H1 (cell line): ENCODE data around the gene DENND5B. TPM values are rescaled to one million over a fixed set of nuclear protein-coding genes. Genes with fewer than 3 reads are reported as not detected.

Source experiments
- CTCF ChIA-PET: fragments of 300-600 bp; sonication (Branson Sonifier 250); formaldehyde crosslinking; loops from one replicate; lab custom pipeline; 2021; ENCODE audit not compliant: partially characterized antibody; lab: Charles Lee
- POLR2A ChIA-PET: fragments of 300-600 bp; sonication (Branson Sonifier 250); formaldehyde crosslinking; loops from one replicate; lab custom pipeline; 2021; ENCODE audit warnings: inconsistent platforms; ENCODE audit not compliant: partially characterized antibody; lab: Charles Lee
- DNase-seq, 2 experiments: peaks; one replicate each; pipeline versions ENCODE4 v3.0.0 to v3.0.0-alpha.2; 2010 to 2022; ENCODE audit warnings: low spot score in 2 of 2, low read depth in 1 of 2, mixed read lengths in 1 of 2
- FAIRE-seq: peaks from 2 replicates; lab custom pipeline; 2011; peaks lifted over from hg19 to GRCh38; lab: Jason Lieb, UNC
- H2AFZ ChIP-seq: 2 replicates; pipeline ENCODE4 v1.8.1; 2012; ENCODE audit warnings: low read length, inconsistent platforms
- H2AK5ac ChIP-seq: 2 replicates; pipeline ENCODE4 v1.6.1; 2013; ENCODE audit warnings: low read depth, low read length
- H2BK120ac ChIP-seq: replicated peaks from 2 replicates; pipeline ENCODE3; 2013; ENCODE audit warnings: low read depth, low read length, inconsistent platforms
- H2BK12ac ChIP-seq: 2 replicates; pipeline ENCODE4 v1.6.1; 2013; ENCODE audit warnings: low read depth, low read length
- H2BK15ac ChIP-seq: 2 replicates; pipeline ENCODE4 v1.6.1; 2013; ENCODE audit warnings: low read length
- H2BK20ac ChIP-seq: 2 replicates; pipeline ENCODE4 v1.6.1; 2013; ENCODE audit warnings: low read length
- H2BK5ac ChIP-seq: 2 replicates; pipeline ENCODE4 v1.6.1; 2013; ENCODE audit warnings: low read depth, low read length
- H3K14ac ChIP-seq: 2 replicates; pipeline ENCODE4 v1.6.1; 2013; ENCODE audit warnings: inconsistent platforms; ENCODE audit not compliant: insufficient read length
- H3K18ac ChIP-seq: 2 replicates; pipeline ENCODE4 v1.6.1; 2013; ENCODE audit warnings: low read length; ENCODE audit errors: extremely low read depth
- H3K23ac ChIP-seq: 2 replicates; pipeline ENCODE4 v1.6.1; 2013; ENCODE audit warnings: inconsistent platforms; ENCODE audit not compliant: insufficient read length
- H3K23me2 ChIP-seq: 2 replicates; pipeline ENCODE4 v1.6.1; 2013; ENCODE audit warnings: low read depth, low read length
- H3K27ac ChIP-seq: 2 replicates; pipeline ENCODE4 v1.6.1; 2011; ENCODE audit warnings: low read depth, low read length, inconsistent platforms
- H3K27me3 ChIP-seq, 4 experiments: replicated peaks in 1 of 4; 1 replicate in 1 of 4; 2 replicates in 3 of 4; pipeline versions ENCODE4 v1.6.1 to v1.8.1; 2011 to 2013; ENCODE audit warnings: low read length in 3 of 4, mild to moderate bottlenecking in 3 of 4, inconsistent platforms in 2 of 4, mixed read lengths in 2 of 4, moderate library complexity in 1 of 4; ENCODE audit not compliant: control insufficient read depth in 3 of 4, insufficient read depth in 3 of 4; ENCODE audit errors: extremely low read depth in 1 of 4
- H3K36me3 ChIP-seq, 4 experiments: 2 replicates each; pipeline versions ENCODE4 v1.6.1 to v1.8.1; 2011 to 2013; ENCODE audit warnings: mild to moderate bottlenecking in 4 of 4, low read length in 3 of 4, moderate library complexity in 2 of 4, control low read depth in 1 of 4, inconsistent platforms in 1 of 4; ENCODE audit not compliant: insufficient read depth in 4 of 4, control insufficient read depth in 2 of 4
- H3K4ac ChIP-seq: replicated peaks from 2 replicates; pipeline ENCODE3; 2013; ENCODE audit warnings: low read length, low read depth, mixed read lengths, inconsistent platforms; ENCODE audit not compliant: insufficient read length
- H3K4me1 ChIP-seq, 4 experiments: replicated peaks in 1 of 4; 1 replicate in 1 of 4; 2 replicates in 3 of 4; pipeline versions ENCODE4 v1.6.1 to v1.8.1; 2011 to 2013; ENCODE audit warnings: low read length in 3 of 4, inconsistent platforms in 2 of 4, mixed read lengths in 1 of 4; ENCODE audit not compliant: insufficient read depth in 4 of 4, control insufficient read depth in 3 of 4
- H3K4me2 ChIP-seq, 2 experiments: 2 replicates each; pipeline versions ENCODE4 v1.6.1 to v1.8.1; 2011 to 2013; ENCODE audit warnings: low read depth in 2 of 2, low read length in 2 of 2, control low read depth in 1 of 2, inconsistent platforms in 1 of 2, mild to moderate bottlenecking in 1 of 2; ENCODE audit not compliant: insufficient read depth in 1 of 2
- H3K4me3 ChIP-seq, 4 experiments: fragments of 200-600, 300-600 bp in 1 of 4; sonication (generic), shearing (Covaris generic), sonication (Bioruptor Twin) in 1 of 4; 2 replicates each; pipeline versions ENCODE4 v1.5.1 to v1.8.1; 2011 to 2016; ENCODE audit warnings: low read length in 4 of 4, low read depth in 3 of 4, control low read depth in 2 of 4, inconsistent platforms in 2 of 4, mild to moderate bottlenecking in 2 of 4, mixed read lengths in 1 of 4, moderate library complexity in 1 of 4; ENCODE audit not compliant: insufficient read depth in 2 of 4; ENCODE audit errors: extremely low read depth in 1 of 4
- H3K56ac ChIP-seq: replicated peaks from 2 replicates; pipeline ENCODE3; 2013; ENCODE audit warnings: low read depth, mild to moderate bottlenecking, mixed read lengths, low read length, inconsistent platforms; ENCODE audit not compliant: insufficient read length
- H3K79me1 ChIP-seq: 2 replicates; pipeline ENCODE4 v1.6.1; 2013; ENCODE audit warnings: low read depth, low read length, control low read depth
- H3K79me2 ChIP-seq, 2 experiments: 2 replicates each; pipeline versions ENCODE4 v1.6.1 to v1.8.1; 2012 to 2013; ENCODE audit warnings: low read length in 2 of 2, mild to moderate bottlenecking in 2 of 2, inconsistent platforms in 1 of 2; ENCODE audit not compliant: insufficient read depth in 2 of 2, control insufficient read depth in 1 of 2
- H3K9ac ChIP-seq, 4 experiments: replicated peaks in 1 of 4; 1 replicate in 1 of 4; 2 replicates in 3 of 4; pipeline versions ENCODE4 v1.6.1 to v1.8.1; 2011 to 2013; ENCODE audit warnings: low read depth in 3 of 4, low read length in 3 of 4, control low read depth in 2 of 4, mild to moderate bottlenecking in 2 of 4, moderate library complexity in 2 of 4, inconsistent platforms in 1 of 4; ENCODE audit errors: extremely low read depth in 1 of 4
- H3K9me3 ChIP-seq, 2 experiments: 2 replicates each; pipeline versions ENCODE4 v1.6.1 to v1.8.1; 2012 to 2013; ENCODE audit warnings: mild to moderate bottlenecking in 2 of 2, moderate library complexity in 2 of 2, control low read depth in 1 of 2, inconsistent platforms in 1 of 2, low read depth in 1 of 2, low read length in 1 of 2, mixed read lengths in 1 of 2; ENCODE audit not compliant: insufficient read depth in 2 of 2
- H4K20me1 ChIP-seq, 2 experiments: replicated peaks in 1 of 2; 2 replicates each; pipeline versions ENCODE3 to v1.8.1; 2011 to 2013; ENCODE audit warnings: inconsistent platforms in 2 of 2, low read length in 2 of 2, mild to moderate bottlenecking in 1 of 2; ENCODE audit not compliant: insufficient read depth in 2 of 2, control insufficient read depth in 1 of 2
- H4K5ac ChIP-seq: 2 replicates; pipeline ENCODE4 v1.6.1; 2013; ENCODE audit warnings: low read length, low read depth, mixed read lengths, inconsistent platforms; ENCODE audit not compliant: insufficient read length
- H4K8ac ChIP-seq: 2 replicates; pipeline ENCODE4 v1.8.0; 2013; ENCODE audit warnings: mild to moderate bottlenecking, moderate library complexity, low read length, inconsistent platforms; ENCODE audit not compliant: insufficient read depth; ENCODE audit errors: extremely low read depth
- H4K91ac ChIP-seq: replicated peaks from 2 replicates; pipeline ENCODE3; 2013; ENCODE audit warnings: low read length, mixed read lengths, inconsistent platforms; ENCODE audit not compliant: insufficient read length
- ATF3 ChIP-seq: IDR thresholded peaks from 2 replicates; pipeline ENCODE4 v1.6.1; 2011; ENCODE audit warnings: low read depth, mild to moderate bottlenecking, low read length; ENCODE audit not compliant: insufficient read depth
- CEBPB ChIP-seq: IDR thresholded peaks from 2 replicates; pipeline ENCODE4 v1.6.1; 2012; ENCODE audit warnings: low read depth, low read length
- GABPA ChIP-seq: IDR thresholded peaks from 2 replicates; pipeline ENCODE4 v1.6.1; 2011; ENCODE audit warnings: mild to moderate bottlenecking, low read length, moderate library complexity, borderline replicate concordance; ENCODE audit not compliant: insufficient read depth
- SP2 ChIP-seq: IDR thresholded peaks from 2 replicates; pipeline ENCODE4 v1.6.1; 2012; ENCODE audit warnings: mild to moderate bottlenecking, low read length, inconsistent platforms
- WGBS, 2 experiments: shearing (Covaris generic) in 1 of 2; methylation state at CpG; one replicate each; pipeline versions ENCODE4 v1.1.6 to v1.1.7; 2013 to 2015; ENCODE audit warnings: low lambda C conversion rate in 2 of 2, mixed read lengths in 2 of 2, inconsistent platforms in 1 of 2, low coverage in 1 of 2, missing lambda C conversion rate in 1 of 2; ENCODE audit not compliant: insufficient replicate concordance in 2 of 2, insufficient coverage in 1 of 2, insufficient read length in 1 of 2; ENCODE audit errors: extremely low coverage in 1 of 2, missing lambda C conversion rate in 1 of 2; 5-methylcytosine and 5-hydroxymethylcytosine counted together
- polyA plus RNA-seq, 7 experiments: library from polyadenylated mRNA; depleted of rRNA in 3 of 7; stranded (reverse) in 5 of 7; unstranded in 2 of 7; fragments of >200 nt in 5 of 7; fragments of 200-250 nt in 2 of 7; gene quantifications; 1 replicate in 5 of 7; 2 replicates in 1 of 7; 4 replicates in 1 of 7; pipeline versions ENCODE4 v1.2.1 to v1.2.3, GENCODE V29; 2011 to 2013; ENCODE audit warnings: missing spikeins in 2 of 7, mixed read lengths in 2 of 7
- total RNA-seq: library from RNA; stranded (reverse); fragmentation: NEBNext Ultra II Directional; extraction: Animal tissue kit (Norgen Biotek cat#: 25700); gene quantifications from 2 replicates; pipeline ENCODE4 v1.2.1, GENCODE V29; 2021

DENND5B gene
- total and polyA plus RNA-seq, 2 of the 8 experiments (the other 6 are each of a cell fraction or from before 2014, with no cell fraction given): 13.4 to 20.2 TPM

GRCh38 chr12:31633464-31633863, 42.5 kb upstream of the DENND5B start:
- ChIA-PET CTCF (interaction anchor here (1.0 to 1.7 kb wide), 3 partner anchors 9 to 382 kb away, joined by 4 to 5 read pairs (median 4); no protein-coding TSS in a partner anchor), POLR2A (no interaction called here)
- Histone ChIP-seq H3K79me2 (no peaks in the 10 kb centered on the region), H2AFZ (no peak overlapping the region), H3K4me3 (no peak overlapping the region), H3K23ac (no peak overlapping the region), H4K20me1 (no peaks in the 10 kb centered on the region), H4K91ac (no peak overlapping the region), H3K23me2 (no peaks in the 10 kb centered on the region), H4K5ac (no peak overlapping the region), H3K27me3 (no peaks in the 10 kb centered on the region), H2BK20ac (no peak overlapping the region), H3K27ac (no peak overlapping the region), H4K8ac (no peak overlapping the region), H3K36me3 (no peaks in the 10 kb centered on the region), H2BK15ac (no peak overlapping the region), H2BK120ac (no peak overlapping the region), H3K9ac (no peak overlapping the region), H3K14ac (no peak overlapping the region), H2AK5ac (no peak overlapping the region), H3K4me1 (no peaks in the 10 kb centered on the region), H3K18ac (no peak overlapping the region), H3K9me3 (no peaks in the 10 kb centered on the region), H3K4me2 (no peak overlapping the region), H2BK5ac (no peak overlapping the region), H3K4ac (no peak overlapping the region), H2BK12ac (no peak overlapping the region), H3K79me1 (no peaks in the 10 kb centered on the region), H3K56ac (no peak overlapping the region)
- FAIRE-seq: no peak
- TF ChIP-seq ATF3: no peak
- TF ChIP-seq CEBPB: peak; percentile 74; the same call in 1 of the 2 replicates
- no peak for TF ChIP-seq GABPA
- TF ChIP-seq SP2: no peak
- WGBS, 2 experiments: 66% methylated on average over 4 of the region's 4 CpGs; no CpG with 5 or more reads in 1 of the 2 experiments
- DNase-seq: no peak
